ENCODE results near the gene RNF225.

RNF225 gene

GRCh38 chr19:58387338-58388174, 7.9 kb upstream of the RNF225 start:
- DNase-seq = no peak

- no peak for DNase-seq
Observed at GRCh38 chr19:58388175-58388526, 7.3 kb upstream of the RNF225 start.

DNA sequence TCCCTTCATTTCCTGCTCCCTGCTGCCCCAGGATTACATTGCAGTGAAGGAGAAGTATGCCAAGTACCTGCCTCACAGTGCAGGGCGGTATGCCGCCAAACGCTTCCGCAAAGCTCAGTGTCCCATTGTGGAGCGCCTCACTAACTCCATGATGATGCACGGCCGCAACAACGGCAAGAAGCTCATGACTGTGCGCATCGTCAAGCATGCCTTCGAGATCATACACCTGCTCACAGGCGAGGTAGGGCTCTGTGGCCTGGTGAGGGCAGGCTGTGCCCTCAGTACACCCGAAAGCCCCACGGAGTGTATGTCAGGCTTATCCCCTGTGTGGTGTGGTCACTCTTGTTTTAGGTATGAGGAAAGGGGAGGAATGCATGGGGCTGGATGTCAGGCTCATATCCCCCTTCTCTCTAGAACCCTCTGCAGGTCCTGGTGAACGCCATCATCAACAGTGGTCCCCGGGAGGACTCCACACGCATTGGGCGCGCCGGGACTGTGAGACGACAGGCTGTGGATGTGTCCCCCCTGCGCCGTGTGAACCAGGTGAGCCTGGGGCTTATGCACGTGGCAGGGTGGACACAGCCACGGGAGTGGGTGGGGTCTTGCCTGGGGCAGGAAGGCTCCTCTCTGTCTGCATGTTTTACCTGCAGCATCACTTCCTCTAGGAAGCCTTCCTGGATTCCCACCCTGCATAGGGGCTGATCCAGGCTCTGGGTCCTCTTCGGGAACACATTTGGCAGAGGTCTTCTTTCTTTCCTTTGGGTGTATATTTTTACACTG, 2.3 kb upstream of the RNF225 start:
- DNase-seq = no peak

DNA sequence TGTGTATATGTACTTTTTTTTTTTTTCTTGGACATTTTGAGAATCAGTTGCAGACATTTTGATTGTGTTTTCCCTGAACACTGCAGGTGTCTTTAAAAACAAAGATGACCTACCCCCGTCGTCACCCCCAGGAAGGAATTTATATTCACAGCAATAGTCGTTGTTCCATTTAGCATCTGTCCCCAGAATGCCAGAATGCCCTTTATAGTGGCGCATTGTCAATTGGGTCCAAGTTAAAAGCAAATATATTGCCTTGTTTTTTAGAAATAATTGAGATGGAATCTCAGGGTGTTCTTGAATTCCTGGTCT, 1.8 kb upstream of the RNF225 start:
- DNase-seq = no peak

DNA sequence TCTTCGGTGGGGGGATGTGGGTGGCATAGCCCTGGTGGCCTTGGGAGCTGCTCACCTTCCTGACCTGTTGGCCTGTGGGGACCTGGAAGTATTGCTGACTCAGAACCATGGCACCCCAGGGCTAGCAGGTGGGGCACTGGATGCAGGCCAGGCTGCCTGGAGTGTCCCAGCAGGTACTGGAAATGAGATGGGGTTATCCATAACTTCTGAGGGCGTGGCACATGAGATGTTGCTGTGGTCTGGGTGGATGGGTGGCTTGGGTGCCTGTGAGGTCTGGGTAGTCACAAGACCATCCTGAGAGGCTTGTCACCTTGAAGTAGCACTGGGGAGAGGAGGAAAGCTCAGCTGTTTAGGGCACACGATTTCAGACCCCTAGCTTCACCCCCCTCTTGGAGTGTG, 636 bp upstream of the RNF225 start:
- no peak for DNase-seq

GRCh38 chr19:58395979-58396627, 647 bp downstream of the RNF225 start:
- DNase-seq = no peak

DNA sequence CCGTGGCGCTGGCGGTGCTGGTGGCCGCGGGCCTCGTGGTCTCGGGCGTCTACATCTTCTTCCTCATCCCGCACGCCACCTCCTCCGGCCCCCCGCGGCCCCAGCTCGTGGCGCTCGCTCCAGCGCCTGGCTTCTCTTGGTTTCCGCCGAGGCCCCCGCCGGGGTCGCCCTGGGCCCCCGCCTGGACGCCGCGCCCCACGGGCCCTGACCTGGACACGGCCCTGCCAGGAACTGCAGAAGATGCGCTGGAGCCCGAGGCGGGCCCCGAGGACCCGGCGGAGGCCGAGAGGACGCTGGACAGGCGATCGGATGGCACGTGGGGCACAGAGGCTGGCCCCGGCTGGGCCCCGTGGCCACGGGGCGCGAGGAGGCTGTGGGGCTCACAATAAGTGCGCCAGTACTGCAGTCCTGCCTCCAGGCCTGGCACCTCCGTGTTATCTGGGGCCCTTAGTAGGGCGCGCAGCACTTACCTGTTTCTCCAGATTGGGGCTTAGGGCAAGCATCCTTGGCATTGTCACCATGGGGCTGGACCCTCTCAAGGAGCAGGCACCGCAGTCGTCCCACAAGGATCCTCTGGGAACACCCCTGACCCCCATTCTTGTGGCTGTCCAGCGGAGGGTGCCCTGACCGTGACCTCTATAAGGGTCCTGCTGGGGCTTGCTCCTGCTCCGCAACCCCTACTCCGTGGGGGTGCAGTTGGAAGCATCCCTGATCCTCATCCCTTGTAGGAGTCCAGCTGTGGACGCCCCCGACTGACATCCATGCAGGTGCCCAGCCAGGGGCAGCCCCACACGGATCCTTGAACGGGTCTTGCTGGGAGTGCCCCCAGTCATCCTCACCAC, 1.5 kb downstream of the RNF225 start:
- no peak for DNase-seq

DNA sequence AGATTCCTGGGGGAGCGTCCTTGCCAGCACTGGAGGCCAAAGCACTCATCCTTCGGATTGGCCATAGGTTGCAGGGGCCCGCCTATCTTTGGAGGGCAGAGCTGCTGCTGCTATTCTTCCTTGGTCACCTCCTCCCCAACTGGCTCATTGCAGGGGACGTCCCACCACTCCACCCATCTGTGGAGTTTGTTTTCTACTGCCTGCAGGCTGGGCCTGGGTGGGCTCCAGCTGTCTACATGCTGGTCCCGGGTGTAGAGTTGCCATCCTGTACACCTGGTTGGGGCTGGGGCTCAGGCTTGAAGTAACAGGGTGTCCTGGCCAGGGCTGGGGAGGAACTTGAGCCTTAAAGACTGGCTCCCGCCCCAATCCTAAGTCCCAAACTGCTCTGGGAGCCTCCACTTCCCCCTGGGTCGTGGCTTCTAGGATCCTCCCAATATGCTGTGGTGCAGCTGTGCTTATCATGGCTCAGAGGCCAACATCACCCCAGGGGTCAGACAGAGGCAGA, 2.1 kb downstream of the RNF225 start:
- DNase-seq = no peak

- no peak for DNase-seq
Observed at GRCh38 chr19:58398087-58398486, 2.6 kb downstream of the RNF225 start.

GRCh38 chr19:58398545-58398944, 3.1 kb downstream of the RNF225 start:
- no peak for DNase-seq

DNA sequence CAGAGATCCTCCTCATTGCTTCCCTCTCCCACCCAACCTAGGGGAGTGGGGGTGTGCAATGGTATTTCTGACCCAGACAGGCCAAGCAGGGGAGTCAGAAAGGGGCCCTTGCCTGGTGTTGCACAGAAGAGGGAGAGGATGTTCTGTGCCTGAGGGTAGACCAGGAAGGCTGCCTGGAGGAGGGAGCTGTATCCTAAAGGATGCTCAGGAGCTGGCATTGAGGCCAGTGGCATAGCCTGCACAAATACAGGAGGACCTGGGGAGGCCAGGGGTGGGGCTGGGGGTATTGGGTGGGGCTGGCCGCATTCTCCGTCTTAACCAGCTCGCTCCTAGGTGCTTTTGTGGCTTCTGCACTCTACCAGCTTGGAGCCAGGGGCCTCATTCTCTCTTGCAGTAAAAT, 4.4 kb downstream of the RNF225 start:
- no peak for DNase-seq

DNA sequence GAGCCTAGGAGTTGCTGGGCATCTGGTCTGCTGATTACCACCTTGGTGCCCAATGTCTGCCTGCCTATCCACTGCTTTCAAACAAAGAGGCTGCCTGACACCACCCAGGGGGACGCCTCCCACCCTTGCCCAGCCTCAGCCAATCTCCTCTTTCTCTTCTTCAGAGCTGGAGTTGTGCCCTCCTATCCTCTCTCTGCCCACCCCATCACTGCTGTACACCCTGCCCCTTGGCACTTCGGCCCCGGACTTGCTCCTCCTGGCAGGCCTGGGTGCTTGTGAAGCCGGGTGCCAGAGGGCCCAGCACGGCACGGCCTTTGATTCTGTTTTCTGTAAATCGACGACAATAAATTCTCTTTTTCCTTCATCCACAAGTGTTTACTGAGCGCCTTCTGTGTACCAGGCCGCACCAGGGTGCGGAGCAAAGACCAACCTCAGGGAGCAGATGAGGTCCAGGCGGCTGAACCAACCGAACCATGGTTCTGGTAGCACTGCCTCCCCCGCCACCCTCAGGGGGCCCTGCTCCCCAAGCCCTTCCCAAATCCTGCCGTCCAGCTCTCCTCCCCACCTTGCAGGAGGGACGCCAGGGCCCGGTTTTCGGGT, 5.0 kb downstream of the RNF225 start:
- DNase-seq = no peak

- peak; percentile 100 for DNase-seq
Observed at GRCh38 chr19:58400916-58401839, 5.7 kb downstream of the RNF225 start.

DNA sequence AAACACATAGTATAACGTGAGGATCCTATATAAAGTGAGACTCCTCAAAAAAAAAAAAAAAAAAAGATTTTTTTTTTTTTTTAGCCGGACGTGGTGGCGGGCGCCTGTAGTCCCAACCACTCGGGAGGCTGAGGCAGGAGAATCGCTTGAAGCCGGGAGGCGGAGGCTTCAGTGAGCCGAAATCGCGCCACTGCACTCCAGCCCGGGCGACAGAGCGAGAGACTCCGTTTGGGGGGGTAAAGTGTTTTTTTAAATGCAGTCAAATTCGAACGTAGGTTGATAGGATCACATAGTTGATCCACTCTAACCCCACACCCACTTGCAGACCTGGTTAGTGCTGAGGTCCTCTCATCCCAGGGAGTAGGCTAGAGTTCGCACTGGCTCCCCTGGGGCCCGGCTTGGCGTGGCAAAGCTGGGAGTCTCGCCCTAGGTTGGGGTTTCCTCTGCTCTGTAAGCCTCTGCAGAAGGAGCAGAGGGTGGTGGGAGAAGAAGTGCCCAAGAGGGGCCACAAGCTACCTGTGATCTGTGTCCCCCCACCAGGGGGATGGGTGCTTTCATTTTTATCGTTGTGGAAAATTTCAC, 6.5 kb downstream of the RNF225 start:
- DNase-seq = no peak

GRCh38 chr19:58403920-58404478, 8.5 kb downstream of the RNF225 start:
- peak in 1 of 2 donors; percentile 17 for DNase-seq

DNA sequence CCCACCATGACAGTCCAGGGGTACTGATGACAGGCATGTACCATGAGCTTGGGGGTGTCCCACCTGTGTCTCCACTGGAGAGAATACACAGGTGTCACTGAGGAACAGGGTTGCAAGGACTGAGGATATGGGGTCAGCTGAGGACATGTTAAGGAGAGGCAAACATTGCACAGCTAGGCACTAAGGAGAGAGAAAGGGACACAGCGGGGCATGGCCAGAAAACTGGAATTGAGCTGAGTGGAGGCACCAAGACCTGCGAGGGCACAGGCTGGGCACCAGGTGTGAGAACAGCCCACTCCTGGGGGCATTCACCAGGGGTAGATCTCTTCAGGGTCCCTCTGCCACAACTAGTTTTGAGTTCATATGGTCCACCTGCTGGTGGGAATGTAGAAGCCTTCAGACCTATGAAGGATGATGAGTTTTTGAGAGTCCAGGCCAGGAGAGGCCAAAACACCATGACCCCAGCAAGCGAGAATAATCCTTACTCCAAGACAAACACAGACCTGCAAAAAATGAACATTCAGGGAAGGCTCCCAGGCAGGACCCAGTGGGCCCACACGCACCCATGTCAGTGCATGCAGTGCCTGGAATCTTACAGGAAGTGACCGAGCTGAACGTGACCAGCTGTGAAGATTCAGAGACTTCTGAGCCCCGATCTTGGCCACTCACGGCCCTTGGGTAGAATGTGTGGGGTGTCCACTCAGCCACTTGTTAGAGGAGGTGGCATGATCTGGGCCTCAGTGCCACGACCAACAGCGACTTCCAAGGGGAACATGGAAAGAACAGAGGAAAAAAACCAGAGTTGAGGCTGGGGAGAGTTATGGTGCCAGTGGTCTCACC, 11.6 kb downstream of the RNF225 start:
- peak in 1 of 2 donors; percentile 36 for DNase-seq

- peak in 1 of 2 donors; percentile 17 for DNase-seq
Observed at GRCh38 chr19:58407658-58408151, 12.2 kb downstream of the RNF225 start.

DNA sequence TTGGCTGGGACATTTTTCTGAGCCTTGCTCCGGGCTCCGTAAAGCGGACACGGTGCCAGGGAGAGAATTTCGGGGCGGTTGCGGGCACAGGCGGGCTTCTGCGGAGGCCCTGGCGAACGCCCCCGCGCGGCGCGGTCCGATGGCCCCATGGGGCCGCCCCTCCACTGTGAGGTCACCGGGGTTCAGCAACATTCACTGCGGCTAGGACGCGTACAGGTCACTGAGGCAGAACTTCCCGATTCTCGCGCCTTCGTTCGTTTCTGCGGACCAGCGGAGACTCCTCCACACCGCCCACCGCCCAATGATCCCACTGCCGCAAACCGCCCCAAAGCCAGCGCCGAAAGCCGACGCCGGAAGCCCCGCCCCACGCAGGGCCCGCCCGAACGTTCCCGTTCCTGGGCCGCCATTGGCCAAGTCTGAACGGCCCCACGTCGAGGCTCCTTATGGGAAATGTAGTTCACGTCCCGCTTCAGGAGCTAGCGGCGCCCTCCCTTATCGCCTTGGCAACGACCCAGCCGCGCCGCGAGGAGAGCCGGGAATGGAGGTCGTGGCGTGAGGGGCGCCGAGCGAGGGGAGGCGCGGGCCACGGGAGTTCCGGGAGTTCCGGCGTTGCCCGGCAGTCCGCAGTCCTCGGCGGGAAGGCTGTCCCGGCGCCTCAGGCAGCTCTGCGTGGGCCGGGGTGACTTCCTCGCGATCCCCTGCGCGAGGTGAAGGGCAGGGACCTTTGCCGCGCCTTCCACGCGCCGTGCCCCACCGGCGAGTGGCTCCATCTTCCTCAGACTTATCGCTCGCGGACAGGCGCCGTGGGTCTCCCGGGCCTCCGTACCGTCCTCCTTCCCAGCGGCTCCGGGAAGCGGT, 12.9 kb downstream of the RNF225 start, which contains the start of gene ZNF584:
TSS of gene ZNF584 (plus strand) at position 498 of the 858 bp plus-strand sequence. CDS start 499 bp downstream, outside the sequence.
- peak; percentile 97 to 99 for DNase-seq
